Calu3 (cell line): ENCODE measurements around the gene CHRDL1. TPM values are rescaled to one million over a fixed set of nuclear protein-coding genes. Genes with fewer than 3 reads are reported as not detected.

Experiments
- BruUV-seq: library from RNA; stranded (reverse); fragments of 400-500 nt; replicated peaks from 2 replicates; lab custom pipeline; 2021; lab: Mats Ljungman, UMichigan
- CTCF ChIA-PET: fragments of 300-600 bp; sonication (Branson Sonifier 250); formaldehyde crosslinking; loops from one replicate; lab custom pipeline; 2022; ENCODE audit warnings: antibody characterized with exemption; lab: Charles Lee
- DNase-seq: peaks from one replicate; pipeline ENCODE4 v3.0.0; 2022
- H3K27ac Mint-ChIP-seq: one replicate; pipeline ENCODE4 v1.8.0; 2022; ENCODE audit warnings: mixed read lengths; ENCODE audit not compliant: unreplicated experiment
- H3K27me3 Mint-ChIP-seq: one replicate; pipeline ENCODE4 v1.8.0; 2022; ENCODE audit warnings: mixed read lengths; ENCODE audit not compliant: unreplicated experiment
- H3K36me3 Mint-ChIP-seq: one replicate; pipeline ENCODE4 v1.8.0; 2022; ENCODE audit warnings: mild to moderate bottlenecking, moderate library complexity, mixed read lengths; ENCODE audit not compliant: insufficient read depth, unreplicated experiment
- H3K4me1 Mint-ChIP-seq: one replicate; pipeline ENCODE4 v1.8.0; 2022; ENCODE audit warnings: mild to moderate bottlenecking, low read depth, mixed read lengths; ENCODE audit not compliant: unreplicated experiment
- H3K4me3 Mint-ChIP-seq: one replicate; pipeline ENCODE4 v1.8.0; 2022; ENCODE audit warnings: mild to moderate bottlenecking, low read depth, moderate library complexity, mixed read lengths; ENCODE audit not compliant: unreplicated experiment
- H3K9me3 Mint-ChIP-seq: one replicate; pipeline ENCODE4 v1.8.0; 2022; ENCODE audit warnings: low read depth, mixed read lengths; ENCODE audit not compliant: unreplicated experiment
- intact Hi-C: fragments of 100-400 bp; cut with micrococcal nuclease; formaldehyde crosslinking; loops from one replicate; pipeline ENCODE4 v1.10.0; 2022; ENCODE audit not compliant: unreplicated experiment
- total RNA-seq: library from RNA; stranded (reverse); gene quantifications from 2 replicates; pipeline ENCODE4 v1.2.3, GENCODE V29; 2022
- TF ChIP-seq, protein P1 (sequence below): fragments of 200-600 bp; IDR thresholded peaks from one replicate; pipeline ENCODE4 v1.8.0; 2022; ENCODE audit warnings: antibody characterized with exemption; ENCODE audit not compliant: unreplicated experiment

The CHRDL1 gene
- total RNA-seq, 1 experiment from 2014 or later = not detected

DNA sequence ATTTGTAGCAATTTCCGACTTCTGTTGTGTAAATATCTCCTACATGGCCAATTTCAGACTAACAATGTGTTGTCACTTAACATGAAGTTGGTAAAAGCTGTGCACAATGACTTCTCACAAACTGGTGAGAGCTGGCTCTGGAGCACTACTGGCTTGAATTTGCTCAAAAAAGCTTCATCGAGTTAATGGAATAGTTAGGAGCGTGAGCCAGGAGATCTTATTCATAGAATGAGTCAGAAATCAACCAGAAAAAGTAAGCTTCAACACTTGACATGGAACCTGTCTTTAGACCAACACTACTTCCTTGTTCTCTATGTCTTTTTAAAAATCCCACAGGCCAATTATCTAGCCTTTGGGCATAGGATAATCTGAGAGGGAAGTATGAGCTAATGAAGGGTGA, 7.9 kb upstream of the CHRDL1 start:
- no peaks in the 10 kb centered on the region for H3K36me3 Mint-ChIP-seq
- CTCF ChIA-PET = interaction anchor here (0.6 kb wide), 1 partner anchor 23 kb away, joined by 3 read pairs; no protein-coding TSS in a partner anchor
- no peak for DNase-seq
- no TSS peak for BruUV-seq
- H3K4me1 Mint-ChIP-seq = no peaks in the 10 kb centered on the region
- H3K27me3 Mint-ChIP-seq = peaks cover 7% of the 10 kb centered on the region
- TF ChIP-seq, protein P1, sequence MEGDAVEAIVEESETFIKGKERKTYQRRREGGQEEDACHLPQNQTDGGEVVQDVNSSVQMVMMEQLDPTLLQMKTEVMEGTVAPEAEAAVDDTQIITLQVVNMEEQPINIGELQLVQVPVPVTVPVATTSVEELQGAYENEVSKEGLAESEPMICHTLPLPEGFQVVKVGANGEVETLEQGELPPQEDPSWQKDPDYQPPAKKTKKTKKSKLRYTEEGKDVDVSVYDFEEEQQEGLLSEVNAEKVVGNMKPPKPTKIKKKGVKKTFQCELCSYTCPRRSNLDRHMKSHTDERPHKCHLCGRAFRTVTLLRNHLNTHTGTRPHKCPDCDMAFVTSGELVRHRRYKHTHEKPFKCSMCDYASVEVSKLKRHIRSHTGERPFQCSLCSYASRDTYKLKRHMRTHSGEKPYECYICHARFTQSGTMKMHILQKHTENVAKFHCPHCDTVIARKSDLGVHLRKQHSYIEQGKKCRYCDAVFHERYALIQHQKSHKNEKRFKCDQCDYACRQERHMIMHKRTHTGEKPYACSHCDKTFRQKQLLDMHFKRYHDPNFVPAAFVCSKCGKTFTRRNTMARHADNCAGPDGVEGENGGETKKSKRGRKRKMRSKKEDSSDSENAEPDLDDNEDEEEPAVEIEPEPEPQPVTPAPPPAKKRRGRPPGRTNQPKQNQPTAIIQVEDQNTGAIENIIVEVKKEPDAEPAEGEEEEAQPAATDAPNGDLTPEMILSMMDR = no peak
- intact Hi-C loops = no loop called here
- no peak overlapping the region for H3K4me3 Mint-ChIP-seq
- H3K9me3 Mint-ChIP-seq = no peaks in the 10 kb centered on the region
- H3K27ac Mint-ChIP-seq = no peak overlapping the region

DNA sequence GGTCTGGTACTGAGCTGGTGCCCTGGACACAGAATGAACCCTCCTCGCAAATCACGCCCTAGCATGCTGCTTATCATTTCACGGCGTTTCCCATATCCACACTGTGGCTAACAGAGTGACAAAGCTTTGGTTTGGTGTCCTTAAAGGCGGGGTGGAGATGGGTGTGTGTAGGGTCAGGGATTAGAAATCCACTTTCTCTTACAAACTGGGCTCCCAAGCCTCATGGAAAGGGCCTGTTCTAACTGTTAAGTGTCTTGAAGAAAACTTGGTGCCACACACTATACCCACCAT, 735 bp upstream of the CHRDL1 start:
- H3K4me1 Mint-ChIP-seq = no peaks in the 10 kb centered on the region
- TF ChIP-seq, protein P1 = no peak
- H3K27me3 Mint-ChIP-seq = peaks cover 58% of the 10 kb centered on the region
- no peaks in the 10 kb centered on the region for H3K9me3 Mint-ChIP-seq
- H3K36me3 Mint-ChIP-seq = no peaks in the 10 kb centered on the region
- no TSS peak for BruUV-seq
- H3K27ac Mint-ChIP-seq = no peak overlapping the region
- H3K4me3 Mint-ChIP-seq = peak overlapping the region; percentile 65
- CTCF ChIA-PET = no interaction called here
- DNase-seq = peak; percentile 0
- intact Hi-C loops = no loop called here

DNA sequence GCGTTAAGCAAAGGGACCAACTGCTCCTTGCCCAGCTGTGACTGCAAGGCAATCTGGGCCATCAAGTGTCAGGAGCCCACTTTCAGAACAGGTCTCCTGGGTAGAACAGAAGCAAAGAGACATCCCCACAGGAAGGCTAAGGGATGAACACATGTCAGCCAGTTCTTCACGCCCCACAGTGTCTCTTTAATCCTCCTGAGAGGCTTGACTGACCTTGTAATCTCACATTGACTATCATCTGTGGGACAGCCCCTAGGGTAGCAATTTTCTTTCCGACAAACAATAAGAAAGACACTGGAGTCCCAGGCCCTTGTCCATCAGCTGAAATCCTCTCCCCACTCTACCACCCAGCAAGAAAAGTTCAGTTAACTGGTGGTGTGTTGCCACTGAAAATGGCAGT, 1.0 kb downstream of the CHRDL1 start:
- no TSS peak for BruUV-seq
- Mint-ChIP-seq H3K36me3 (no peaks in the 10 kb centered on the region), H3K27ac (no peak overlapping the region), H3K4me3 (no peak overlapping the region), H3K4me1 (no peaks in the 10 kb centered on the region), H3K27me3 (peaks cover 58% of the 10 kb centered on the region), H3K9me3 (no peaks in the 10 kb centered on the region)
- CTCF ChIA-PET = no interaction called here
- DNase-seq = no peak
- intact Hi-C loops = no loop called here
- TF ChIP-seq, protein P1 = no peak

DNA sequence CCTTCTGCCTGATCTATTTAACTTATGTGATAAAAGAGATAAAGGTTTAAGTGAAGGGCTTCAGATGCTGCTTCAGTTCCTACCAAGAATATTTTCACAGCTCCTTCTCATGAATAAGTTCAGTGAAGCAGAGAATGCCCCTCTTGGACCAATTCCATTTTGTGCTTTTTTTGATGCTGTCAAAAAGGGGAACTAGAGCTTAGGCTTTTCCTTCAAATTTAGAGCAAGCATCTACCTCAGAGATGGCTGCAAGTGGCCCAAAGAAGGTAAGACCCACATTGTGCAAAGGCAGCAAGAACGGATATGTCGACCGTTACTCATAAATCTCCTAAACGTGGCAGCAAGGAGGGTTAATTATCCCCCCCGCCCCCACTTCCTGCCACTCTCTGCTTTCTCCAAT, 4.5 kb downstream of the CHRDL1 start:
- DNase-seq = no peak
- no peak overlapping the region for H3K4me3 Mint-ChIP-seq
- CTCF ChIA-PET = no interaction called here
- no peaks in the 10 kb centered on the region for H3K36me3 Mint-ChIP-seq
- intact Hi-C loops = no loop called here
- TF ChIP-seq, protein P1 = no peak
- peaks cover 26% of the 10 kb centered on the region for H3K27me3 Mint-ChIP-seq
- no peak overlapping the region for H3K27ac Mint-ChIP-seq
- no peaks in the 10 kb centered on the region for H3K4me1 Mint-ChIP-seq
- no peaks in the 10 kb centered on the region for H3K9me3 Mint-ChIP-seq
- BruUV-seq = no TSS peak
